ENCODE measurements around the gene HSPA8.

- no peak for TF ChIP-seq CTCF (IDR thresholded peaks at IDR 0.05)
- TF ChIP-seq EZH2 (IDR thresholded peaks at IDR 0.05) = no peak
Observed at GRCh38 chr11:123061403-123062157, at the start of gene HSPA8.
